ENCODE data around the gene FIZ1. TPM values are rescaled to one million over a fixed set of nuclear protein-coding genes. Genes with fewer than 3 reads are reported as not detected.
"Not testable (repeated sequence)": the region's sequence is repeated elsewhere in the genome, so short reads cannot be mapped to it uniquely, and the experiment has no call there.

FIZ1 gene
- total RNA-seq, 1 donor from 2014 or later: 31.8 TPM

GRCh38 chr19:55578761-55579747 lies 20.3 kb downstream of the FIZ1 start:
- no peak for DNase-seq (ENCODE audit: low read depth, low spot score)
- H3K4me1 Mint-ChIP-seq: peaks cover 19% of the 10 kb centered on the region
- no peaks in the 10 kb centered on the region for H3K27me3 Mint-ChIP-seq (ENCODE audit: low read depth)
- peaks cover 17% of the 10 kb centered on the region for H3K36me3 Mint-ChIP-seq (ENCODE audit: low read depth)
- TF ChIP-seq CTCF (conservative IDR thresholded peaks at IDR 0.05): no peak
- H3K27ac Mint-ChIP-seq (ENCODE audit: unreplicated experiment): peak overlapping the region; percentile 85
- peak overlapping the region; percentile 93 for H3K4me3 Mint-ChIP-seq
- H3K9me3 Mint-ChIP-seq: no peaks in the 10 kb centered on the region

- Mint-ChIP-seq H3K27me3 (ENCODE audit: low read depth) (no peaks in the 10 kb centered on the region), H3K4me1 (peaks cover 19% of the 10 kb centered on the region), H3K27ac (ENCODE audit: unreplicated experiment) (no peak overlapping the region), H3K36me3 (ENCODE audit: low read depth) (peaks cover 17% of the 10 kb centered on the region), H3K4me3 (no peak overlapping the region), H3K9me3 (no peaks in the 10 kb centered on the region)
- no peak for TF ChIP-seq CTCF (conservative IDR thresholded peaks at IDR 0.05)
- no peak for DNase-seq (ENCODE audit: low read depth, low spot score)
Observed at GRCh38 chr19:55578031-55578760, 21.1 kb downstream of the FIZ1 start.

- Mint-ChIP-seq H3K27me3 (ENCODE audit: low read depth) (no peaks in the 10 kb centered on the region), H3K4me3 (peak overlapping the region; percentile 86), H3K4me1 (peaks cover 19% of the 10 kb centered on the region), H3K27ac (ENCODE audit: unreplicated experiment) (no peak overlapping the region), H3K9me3 (no peaks in the 10 kb centered on the region), H3K36me3 (ENCODE audit: low read depth) (peaks cover 17% of the 10 kb centered on the region)
- DNase-seq (ENCODE audit: low read depth, low spot score): no peak
- no peak for TF ChIP-seq CTCF (conservative IDR thresholded peaks at IDR 0.05)
Observed at GRCh38 chr19:55576746-55577145, 22.6 kb downstream of the FIZ1 start.

- H3K27me3 Mint-ChIP-seq (ENCODE audit: low read depth); DNase-seq (ENCODE audit: low read depth, low spot score); H3K4me3 Mint-ChIP-seq; H3K4me1 Mint-ChIP-seq; H3K27ac Mint-ChIP-seq (ENCODE audit: unreplicated experiment); H3K9me3 Mint-ChIP-seq: not testable (repeated sequence)
- H3K36me3 Mint-ChIP-seq (ENCODE audit: low read depth): peaks cover 11% of the 10 kb centered on the region
Observed at GRCh38 chr19:55573929-55574328, 25.4 kb downstream of the FIZ1 start.

- H3K4me1 Mint-ChIP-seq; H3K36me3 Mint-ChIP-seq (ENCODE audit: low read depth); H3K27ac Mint-ChIP-seq (ENCODE audit: unreplicated experiment); H3K27me3 Mint-ChIP-seq (ENCODE audit: low read depth); H3K9me3 Mint-ChIP-seq; H3K4me3 Mint-ChIP-seq; DNase-seq (ENCODE audit: low read depth, low spot score): not testable (repeated sequence)
Observed at GRCh38 chr19:55569477-55569876, 29.8 kb downstream of the FIZ1 start.

GRCh38 chr19:55567708-55568328 lies 31.5 kb downstream of the FIZ1 start:
- H3K27me3 Mint-ChIP-seq (ENCODE audit: low read depth): peaks cover 6% of the 10 kb centered on the region
- no peaks in the 10 kb centered on the region for H3K4me1 Mint-ChIP-seq
- no peak for DNase-seq (ENCODE audit: low read depth, low spot score)
- no peaks in the 10 kb centered on the region for H3K9me3 Mint-ChIP-seq
- H3K4me3 Mint-ChIP-seq: no peak overlapping the region
- H3K36me3 Mint-ChIP-seq (ENCODE audit: low read depth): no peaks in the 10 kb centered on the region
- no peak overlapping the region for H3K27ac Mint-ChIP-seq (ENCODE audit: unreplicated experiment)
- no peak for TF ChIP-seq CTCF (conservative IDR thresholded peaks at IDR 0.05)

Data from neural crest cell (in vitro differentiated cells).